C4-2B (cell line): ENCODE measurements around the gene LHFPL6.

ENCODE experiments used
- ZFX ChIP-seq: fragments of 450-650 bp; IDR thresholded peaks from 2 replicates; pipeline ENCODE4 v1.6.1; 2017
- TF ChIP-seq, protein P1 (sequence below): fragments of 450-650 bp; conservative IDR thresholded peaks from 2 replicates; pipeline ENCODE4 v1.5.1; 2017; ENCODE audit warnings: mild to moderate bottlenecking

DNA sequence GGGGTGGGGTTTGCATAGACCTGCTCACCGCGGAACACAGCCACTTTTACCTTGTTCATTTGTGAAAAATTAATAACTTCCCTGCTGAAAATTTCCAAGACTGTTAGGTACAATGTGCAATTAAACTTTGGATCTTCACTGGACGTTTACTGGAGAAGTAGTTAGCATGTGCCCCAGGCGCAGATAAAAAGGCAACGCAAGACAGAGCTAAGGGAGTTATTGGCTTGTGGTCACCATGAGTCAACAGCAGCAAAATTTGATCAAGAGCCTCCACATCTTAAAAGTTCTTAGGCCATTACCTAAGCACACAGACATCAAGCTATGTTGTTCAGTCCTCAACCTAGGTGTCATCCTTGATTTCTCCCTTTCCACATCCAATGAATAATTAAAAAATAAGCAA, 257.0 kb downstream of the LHFPL6 start:
- TF ChIP-seq, protein P1, sequence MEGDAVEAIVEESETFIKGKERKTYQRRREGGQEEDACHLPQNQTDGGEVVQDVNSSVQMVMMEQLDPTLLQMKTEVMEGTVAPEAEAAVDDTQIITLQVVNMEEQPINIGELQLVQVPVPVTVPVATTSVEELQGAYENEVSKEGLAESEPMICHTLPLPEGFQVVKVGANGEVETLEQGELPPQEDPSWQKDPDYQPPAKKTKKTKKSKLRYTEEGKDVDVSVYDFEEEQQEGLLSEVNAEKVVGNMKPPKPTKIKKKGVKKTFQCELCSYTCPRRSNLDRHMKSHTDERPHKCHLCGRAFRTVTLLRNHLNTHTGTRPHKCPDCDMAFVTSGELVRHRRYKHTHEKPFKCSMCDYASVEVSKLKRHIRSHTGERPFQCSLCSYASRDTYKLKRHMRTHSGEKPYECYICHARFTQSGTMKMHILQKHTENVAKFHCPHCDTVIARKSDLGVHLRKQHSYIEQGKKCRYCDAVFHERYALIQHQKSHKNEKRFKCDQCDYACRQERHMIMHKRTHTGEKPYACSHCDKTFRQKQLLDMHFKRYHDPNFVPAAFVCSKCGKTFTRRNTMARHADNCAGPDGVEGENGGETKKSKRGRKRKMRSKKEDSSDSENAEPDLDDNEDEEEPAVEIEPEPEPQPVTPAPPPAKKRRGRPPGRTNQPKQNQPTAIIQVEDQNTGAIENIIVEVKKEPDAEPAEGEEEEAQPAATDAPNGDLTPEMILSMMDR = no peak
- TF ChIP-seq ZFX = no peak
